Gastroesophageal sphincter (tissue), 2 donors: ENCODE results near the gene LAP3.

Source experiments
- EP300 ChIP-seq: sonication (generic); formaldehyde crosslinking; IDR thresholded peaks from one replicate; pipeline ENCODE4 v1.6.1; 2017; ENCODE audit warnings: antibody characterized with exemption, mild to moderate bottlenecking
- POLR2A ChIP-seq, 2 donors: fragments of 450-650 bp; IDR thresholded peaks; one replicate each; pipeline ENCODE4 v1.6.1; 2017; ENCODE audit warnings: antibody characterized with exemption in 2 of 2, mild to moderate bottlenecking in 2 of 2, moderate library complexity in 1 of 2

GRCh38 chr4:17639136-17639535 lies 62.1 kb downstream of the LAP3 start:
- TF ChIP-seq POLR2A (IDR thresholded peaks at IDR 0.05) (no peak), EP300 (no peak)
